WTC11 (cell line): ENCODE measurements around the gene CPOX. TPM values are rescaled to one million over a fixed set of nuclear protein-coding genes. Genes with fewer than 3 reads are reported as not detected.

ENCODE experiments used
- ATAC-seq: fragments of 200-7000 bp; cut with Tn5 transposase; 2 replicates; pipeline ENCODE4 v1.10.0; 2021; ENCODE audit warnings: mild to moderate bottlenecking, moderate library complexity
- CTCF ChIA-PET: fragments of 300-600 bp; sonication (Branson Sonifier 250); formaldehyde crosslinking; loops from one replicate; lab custom pipeline; 2021; ENCODE audit warnings: antibody characterized with exemption; lab: Charles Lee
- POLR2A ChIA-PET: fragments of 350-600 bp; sonication (Branson Sonifier 250); formaldehyde crosslinking; loops from one replicate; lab custom pipeline; 2021; ENCODE audit warnings: antibody characterized with exemption; lab: Charles Lee
- DNase-seq: peaks from one replicate; pipeline ENCODE4 v3.0.0; 2021; ENCODE audit warnings: low spot score
- H3K27ac Mint-ChIP-seq: 2 replicates; pipeline ENCODE4 v1.8.0; 2021; ENCODE audit warnings: mixed read lengths
- H3K27me3 Mint-ChIP-seq: 2 replicates; pipeline ENCODE4 v1.8.0; 2021; ENCODE audit warnings: low read depth, mild to moderate bottlenecking, moderate library complexity, mixed read lengths
- H3K36me3 Mint-ChIP-seq: 2 replicates; pipeline ENCODE4 v1.8.0; 2021; ENCODE audit warnings: mixed read lengths
- H3K4me1 Mint-ChIP-seq: 2 replicates; pipeline ENCODE4 v1.8.0; 2022; ENCODE audit warnings: mixed read lengths
- H3K4me3 Mint-ChIP-seq: 2 replicates; pipeline ENCODE4 v1.8.0; 2021; ENCODE audit warnings: mild to moderate bottlenecking, moderate library complexity, mixed read lengths
- H3K9me3 Mint-ChIP-seq: 2 replicates; pipeline ENCODE4 v1.8.0; 2021; ENCODE audit warnings: mixed read lengths
- CBFB ChIP-seq: sonication (generic); formaldehyde crosslinking; IDR thresholded peaks from 2 replicates; pipeline ENCODE4 v1.8.1; 2022; ENCODE audit warnings: mild to moderate bottlenecking, low read depth, missing genetic modification reagents
- ELF4 ChIP-seq: sonication (generic); formaldehyde crosslinking; IDR thresholded peaks from 2 replicates; pipeline ENCODE4 v1.8.1; 2022; ENCODE audit warnings: low read depth, mild to moderate bottlenecking, moderate library complexity, missing genetic modification reagents
- EMX1 ChIP-seq: fragments of 250-450 bp; sonication (Bioruptor Pico); IDR thresholded peaks from 2 replicates; pipeline ENCODE4 v1.8.0; 2021; ENCODE audit warnings: mild to moderate bottlenecking
- ETV6 ChIP-seq: sonication (generic); formaldehyde crosslinking; IDR thresholded peaks from 2 replicates; pipeline ENCODE4 v1.8.1; 2022; ENCODE audit warnings: mild to moderate bottlenecking, missing genetic modification reagents
- FOXK1 ChIP-seq: sonication (generic); formaldehyde crosslinking; IDR thresholded peaks from 2 replicates; pipeline ENCODE4 v1.8.0; 2022; ENCODE audit warnings: mild to moderate bottlenecking, moderate library complexity, missing genetic modification reagents
- GRHL2 ChIP-seq: fragments of 250-450 bp; sonication (Bioruptor Pico); IDR thresholded peaks from 2 replicates; pipeline ENCODE4 v1.8.0; 2022; ENCODE audit warnings: mild to moderate bottlenecking, moderate library complexity; ENCODE audit not compliant: insufficient replicate concordance, severe bottlenecking
- GTF2I ChIP-seq: fragments of 250-450 bp; sonication (Bioruptor Pico); conservative IDR thresholded peaks from 2 replicates; pipeline ENCODE4 v1.4.0; 2021; ENCODE audit warnings: mild to moderate bottlenecking
- HMGA2 ChIP-seq: fragments of 250-450 bp; sonication (Bioruptor Pico); IDR thresholded peaks from 2 replicates; pipeline ENCODE4 v1.4.0; 2021; ENCODE audit warnings: mild to moderate bottlenecking, moderate library complexity
- IRF2 ChIP-seq: sonication (generic); formaldehyde crosslinking; IDR thresholded peaks from 2 replicates; pipeline ENCODE4 v1.8.0; 2022; ENCODE audit warnings: low read depth, missing genetic modification reagents, borderline replicate concordance
- NFATC4 ChIP-seq: fragments of 250-450 bp; sonication (Bioruptor Pico); IDR thresholded peaks from 2 replicates; pipeline ENCODE4 v1.9.0; 2021; ENCODE audit warnings: mild to moderate bottlenecking
- PRRX2 ChIP-seq: fragments of 250-450 bp; sonication (Bioruptor Pico); IDR thresholded peaks from 2 replicates; pipeline ENCODE4 v1.8.0; 2021; ENCODE audit warnings: mild to moderate bottlenecking
- SOX15 ChIP-seq: fragments of 250-450 bp; sonication (Bioruptor Pico); IDR thresholded peaks from 2 replicates; pipeline ENCODE4 v1.9.0; 2021; ENCODE audit warnings: mild to moderate bottlenecking
- ZBTB21 ChIP-seq: sonication (generic); formaldehyde crosslinking; IDR thresholded peaks from 2 replicates; pipeline ENCODE4 v1.8.1; 2023; ENCODE audit warnings: mild to moderate bottlenecking, missing genetic modification reagents, borderline replicate concordance
- ZNF138 ChIP-seq: sonication (generic); formaldehyde crosslinking; conservative IDR thresholded peaks from 2 replicates; pipeline ENCODE4 v1.8.1; 2022; ENCODE audit warnings: mild to moderate bottlenecking, moderate library complexity, missing genetic modification reagents
- ZNF232 ChIP-seq: sonication (generic); formaldehyde crosslinking; IDR thresholded peaks from 2 replicates; pipeline ENCODE4 v1.8.0; 2022; ENCODE audit warnings: mild to moderate bottlenecking, missing genetic modification reagents
- ZNF317 ChIP-seq: sonication (generic); formaldehyde crosslinking; IDR thresholded peaks from 2 replicates; pipeline ENCODE4 v1.8.1; 2023; ENCODE audit warnings: low read depth, mild to moderate bottlenecking, moderate library complexity, missing genetic modification reagents, borderline replicate concordance
- ZNF423 ChIP-seq: fragments of 250-450 bp; sonication (Bioruptor Pico); IDR thresholded peaks from 2 replicates; pipeline ENCODE4 v2.1.2; 2022; ENCODE audit warnings: mild to moderate bottlenecking, moderate library complexity
- total RNA-seq: library from RNA; stranded (reverse); gene quantifications from 3 replicates; pipeline ENCODE4 v1.2.3, GENCODE V29; 2021
- TF ChIP-seq, protein P1 (sequence below): sonication (generic); formaldehyde crosslinking; IDR thresholded peaks from 2 replicates; pipeline ENCODE4 v1.8.0; 2022; ENCODE audit warnings: mild to moderate bottlenecking, missing genetic modification reagents
- TF ChIP-seq, protein P2 (sequence below): sonication (generic); formaldehyde crosslinking; IDR thresholded peaks from 2 replicates; pipeline ENCODE4 v1.8.0; 2023; ENCODE audit warnings: mild to moderate bottlenecking, missing genetic modification reagents
- TF ChIP-seq, protein P3 (sequence below): fragments of 250-450 bp; sonication (Bioruptor Pico); IDR thresholded peaks from 2 replicates; pipeline ENCODE4 v1.9.0; 2021; ENCODE audit warnings: mild to moderate bottlenecking
- TF ChIP-seq, protein P4 (sequence below): sonication (generic); formaldehyde crosslinking; IDR thresholded peaks from 2 replicates; pipeline ENCODE4 v1.8.1; 2023; ENCODE audit warnings: mild to moderate bottlenecking, missing genetic modification reagents
- TF ChIP-seq, protein P5 (sequence below): sonication (generic); formaldehyde crosslinking; IDR thresholded peaks from 2 replicates; pipeline ENCODE4 v1.8.1; 2022; ENCODE audit warnings: low read depth, missing genetic modification reagents, borderline replicate concordance
- TF ChIP-seq, protein P6 (sequence below): sonication (generic); formaldehyde crosslinking; IDR thresholded peaks from 2 replicates; pipeline ENCODE4 v1.8.1; 2022; ENCODE audit warnings: mild to moderate bottlenecking, moderate library complexity, missing genetic modification reagents
- TF ChIP-seq, protein P7 (sequence below): sonication (generic); formaldehyde crosslinking; conservative IDR thresholded peaks from 2 replicates; pipeline ENCODE4 v1.8.1; 2022; ENCODE audit warnings: mild to moderate bottlenecking, missing genetic modification reagents

The CPOX gene
- total RNA-seq, 1 experiment from 2014 or later: 33.4 TPM

DNA sequence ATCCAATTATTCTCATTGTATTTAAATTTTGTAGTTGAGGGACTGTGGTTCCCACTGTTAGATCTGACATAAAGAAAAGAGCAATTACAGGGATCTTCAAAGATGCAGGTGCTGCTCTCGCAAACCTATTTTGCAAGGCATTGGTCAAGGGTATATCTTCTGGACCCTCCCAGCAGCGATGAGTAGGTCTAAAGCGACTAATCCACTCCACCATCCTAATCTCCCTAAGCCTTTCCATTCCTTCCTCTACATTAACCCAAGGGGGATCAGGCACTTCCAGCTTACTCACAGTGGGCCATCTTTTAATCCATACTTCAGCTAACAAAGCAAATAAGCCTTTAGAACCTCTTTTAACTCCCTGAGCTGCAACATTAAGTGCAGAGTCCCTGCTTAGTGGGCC lies 37.0 kb upstream of the CPOX start:
- Mint-ChIP-seq H3K27ac (no peak overlapping the region), H3K36me3 (no peaks in the 10 kb centered on the region), H3K27me3 (no peaks in the 10 kb centered on the region), H3K4me3 (no peak overlapping the region)
- DNase-seq: no peak
- CTCF ChIA-PET: interaction anchor here (1.1 kb wide), 1 partner anchor 18 kb away, joined by 4 read pairs; no protein-coding TSS in a partner anchor
- POLR2A ChIA-PET: no interaction called here
- TF ChIP-seq ELF4: no peak
- no peak for TF ChIP-seq SOX15 (CRISPR knock-in tag)
- no peak for TF ChIP-seq CBFB (CRISPR knock-in tag)
- TF ChIP-seq EMX1 (CRISPR knock-in tag): no peak
- TF ChIP-seq, protein P1, sequence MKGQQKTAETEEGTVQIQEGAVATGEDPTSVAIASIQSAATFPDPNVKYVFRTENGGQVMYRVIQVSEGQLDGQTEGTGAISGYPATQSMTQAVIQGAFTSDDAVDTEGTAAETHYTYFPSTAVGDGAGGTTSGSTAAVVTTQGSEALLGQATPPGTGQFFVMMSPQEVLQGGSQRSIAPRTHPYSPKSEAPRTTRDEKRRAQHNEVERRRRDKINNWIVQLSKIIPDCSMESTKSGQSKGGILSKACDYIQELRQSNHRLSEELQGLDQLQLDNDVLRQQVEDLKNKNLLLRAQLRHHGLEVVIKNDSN (CRISPR knock-in tag): no peak
- no peak for TF ChIP-seq GTF2I (CRISPR knock-in tag)
- TF ChIP-seq ZNF138: no peak
- TF ChIP-seq ZBTB21 (CRISPR knock-in tag): no peak
- TF ChIP-seq, protein P2, sequence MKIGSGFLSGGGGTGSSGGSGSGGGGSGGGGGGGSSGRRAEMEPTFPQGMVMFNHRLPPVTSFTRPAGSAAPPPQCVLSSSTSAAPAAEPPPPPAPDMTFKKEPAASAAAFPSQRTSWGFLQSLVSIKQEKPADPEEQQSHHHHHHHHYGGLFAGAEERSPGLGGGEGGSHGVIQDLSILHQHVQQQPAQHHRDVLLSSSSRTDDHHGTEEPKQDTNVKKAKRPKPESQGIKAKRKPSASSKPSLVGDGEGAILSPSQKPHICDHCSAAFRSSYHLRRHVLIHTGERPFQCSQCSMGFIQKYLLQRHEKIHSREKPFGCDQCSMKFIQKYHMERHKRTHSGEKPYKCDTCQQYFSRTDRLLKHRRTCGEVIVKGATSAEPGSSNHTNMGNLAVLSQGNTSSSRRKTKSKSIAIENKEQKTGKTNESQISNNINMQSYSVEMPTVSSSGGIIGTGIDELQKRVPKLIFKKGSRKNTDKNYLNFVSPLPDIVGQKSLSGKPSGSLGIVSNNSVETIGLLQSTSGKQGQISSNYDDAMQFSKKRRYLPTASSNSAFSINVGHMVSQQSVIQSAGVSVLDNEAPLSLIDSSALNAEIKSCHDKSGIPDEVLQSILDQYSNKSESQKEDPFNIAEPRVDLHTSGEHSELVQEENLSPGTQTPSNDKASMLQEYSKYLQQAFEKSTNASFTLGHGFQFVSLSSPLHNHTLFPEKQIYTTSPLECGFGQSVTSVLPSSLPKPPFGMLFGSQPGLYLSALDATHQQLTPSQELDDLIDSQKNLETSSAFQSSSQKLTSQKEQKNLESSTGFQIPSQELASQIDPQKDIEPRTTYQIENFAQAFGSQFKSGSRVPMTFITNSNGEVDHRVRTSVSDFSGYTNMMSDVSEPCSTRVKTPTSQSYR (CRISPR knock-in tag): no peak
- TF ChIP-seq, protein P3, sequence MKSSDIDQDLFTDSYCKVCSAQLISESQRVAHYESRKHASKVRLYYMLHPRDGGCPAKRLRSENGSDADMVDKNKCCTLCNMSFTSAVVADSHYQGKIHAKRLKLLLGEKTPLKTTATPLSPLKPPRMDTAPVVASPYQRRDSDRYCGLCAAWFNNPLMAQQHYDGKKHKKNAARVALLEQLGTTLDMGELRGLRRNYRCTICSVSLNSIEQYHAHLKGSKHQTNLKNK (CRISPR knock-in tag): no peak
- no peak for TF ChIP-seq NFATC4 (CRISPR knock-in tag)
- TF ChIP-seq, protein P4, sequence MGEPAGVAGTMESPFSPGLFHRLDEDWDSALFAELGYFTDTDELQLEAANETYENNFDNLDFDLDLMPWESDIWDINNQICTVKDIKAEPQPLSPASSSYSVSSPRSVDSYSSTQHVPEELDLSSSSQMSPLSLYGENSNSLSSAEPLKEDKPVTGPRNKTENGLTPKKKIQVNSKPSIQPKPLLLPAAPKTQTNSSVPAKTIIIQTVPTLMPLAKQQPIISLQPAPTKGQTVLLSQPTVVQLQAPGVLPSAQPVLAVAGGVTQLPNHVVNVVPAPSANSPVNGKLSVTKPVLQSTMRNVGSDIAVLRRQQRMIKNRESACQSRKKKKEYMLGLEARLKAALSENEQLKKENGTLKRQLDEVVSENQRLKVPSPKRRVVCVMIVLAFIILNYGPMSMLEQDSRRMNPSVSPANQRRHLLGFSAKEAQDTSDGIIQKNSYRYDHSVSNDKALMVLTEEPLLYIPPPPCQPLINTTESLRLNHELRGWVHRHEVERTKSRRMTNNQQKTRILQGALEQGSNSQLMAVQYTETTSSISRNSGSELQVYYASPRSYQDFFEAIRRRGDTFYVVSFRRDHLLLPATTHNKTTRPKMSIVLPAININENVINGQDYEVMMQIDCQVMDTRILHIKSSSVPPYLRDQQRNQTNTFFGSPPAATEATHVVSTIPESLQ (CRISPR knock-in tag): no peak
- no peak for TF ChIP-seq ZNF423 (CRISPR knock-in tag)
- TF ChIP-seq GRHL2: no peak
- TF ChIP-seq, all 79 proteins: peak for 0
- no peak for ATAC-seq
- Mint-ChIP-seq H3K4me1 (no peaks in the 10 kb centered on the region), H3K9me3 (no peaks in the 10 kb centered on the region)

DNA sequence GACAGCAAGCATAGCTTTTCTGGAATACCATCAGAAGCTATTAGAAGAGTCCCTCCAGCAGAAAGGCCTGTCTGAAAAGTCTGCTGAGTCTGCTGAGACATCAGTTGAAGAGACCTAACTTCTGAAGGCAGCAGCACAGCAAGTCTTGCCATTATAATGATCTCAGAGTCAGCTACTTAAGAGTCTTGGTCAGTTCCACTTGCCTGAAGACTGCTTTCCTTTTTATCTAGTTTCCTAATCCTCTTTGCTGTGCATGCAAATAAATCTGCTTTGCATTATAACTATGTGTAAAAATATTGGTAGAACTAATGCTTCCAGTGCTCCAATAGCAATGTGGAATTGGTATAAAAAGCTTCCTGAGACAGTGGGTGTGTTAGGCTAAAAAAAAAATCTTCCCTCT lies 34.9 kb upstream of the CPOX start:
- no peak for ATAC-seq
- Mint-ChIP-seq H3K27me3 (no peaks in the 10 kb centered on the region), H3K36me3 (no peaks in the 10 kb centered on the region), H3K9me3 (no peaks in the 10 kb centered on the region), H3K4me1 (peaks cover 17% of the 10 kb centered on the region), H3K4me3 (no peak overlapping the region), H3K27ac (no peak overlapping the region)
- TF ChIP-seq IRF2 (CRISPR knock-in tag) (no peak), ZBTB21 (CRISPR knock-in tag) (no peak), PRRX2 (no peak), GTF2I (CRISPR knock-in tag) (no peak), ZNF232 (CRISPR knock-in tag) (no peak), HMGA2 (CRISPR knock-in tag) (no peak), ZNF138 (no peak), ZNF317 (CRISPR knock-in tag) (no peak), FOXK1 (CRISPR knock-in tag) (no peak), ETV6 (CRISPR knock-in tag) (no peak)
- TF ChIP-seq, protein P5, sequence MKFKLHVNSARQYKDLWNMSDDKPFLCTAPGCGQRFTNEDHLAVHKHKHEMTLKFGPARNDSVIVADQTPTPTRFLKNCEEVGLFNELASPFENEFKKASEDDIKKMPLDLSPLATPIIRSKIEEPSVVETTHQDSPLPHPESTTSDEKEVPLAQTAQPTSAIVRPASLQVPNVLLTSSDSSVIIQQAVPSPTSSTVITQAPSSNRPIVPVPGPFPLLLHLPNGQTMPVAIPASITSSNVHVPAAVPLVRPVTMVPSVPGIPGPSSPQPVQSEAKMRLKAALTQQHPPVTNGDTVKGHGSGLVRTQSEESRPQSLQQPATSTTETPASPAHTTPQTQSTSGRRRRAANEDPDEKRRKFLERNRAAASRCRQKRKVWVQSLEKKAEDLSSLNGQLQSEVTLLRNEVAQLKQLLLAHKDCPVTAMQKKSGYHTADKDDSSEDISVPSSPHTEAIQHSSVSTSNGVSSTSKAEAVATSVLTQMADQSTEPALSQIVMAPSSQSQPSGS (CRISPR knock-in tag): no peak
- TF ChIP-seq, protein P6, sequence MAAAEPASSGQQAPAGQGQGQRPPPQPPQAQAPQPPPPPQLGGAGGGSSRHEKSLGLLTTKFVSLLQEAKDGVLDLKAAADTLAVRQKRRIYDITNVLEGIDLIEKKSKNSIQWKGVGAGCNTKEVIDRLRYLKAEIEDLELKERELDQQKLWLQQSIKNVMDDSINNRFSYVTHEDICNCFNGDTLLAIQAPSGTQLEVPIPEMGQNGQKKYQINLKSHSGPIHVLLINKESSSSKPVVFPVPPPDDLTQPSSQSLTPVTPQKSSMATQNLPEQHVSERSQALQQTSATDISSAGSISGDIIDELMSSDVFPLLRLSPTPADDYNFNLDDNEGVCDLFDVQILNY (CRISPR knock-in tag): no peak
- TF ChIP-seq, protein P3 (CRISPR knock-in tag): no peak
- TF ChIP-seq, protein P7, sequence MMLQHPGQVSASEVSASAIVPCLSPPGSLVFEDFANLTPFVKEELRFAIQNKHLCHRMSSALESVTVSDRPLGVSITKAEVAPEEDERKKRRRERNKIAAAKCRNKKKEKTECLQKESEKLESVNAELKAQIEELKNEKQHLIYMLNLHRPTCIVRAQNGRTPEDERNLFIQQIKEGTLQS (CRISPR knock-in tag): no peak
- DNase-seq: no peak
- POLR2A ChIA-PET: no interaction called here
- CTCF ChIA-PET: no interaction called here
